ENCODE data around the gene RAX.

Gene RAX

GRCh38 chr18:59275406-59275949 lies 2.2 kb upstream of the RAX start:
- H3K27ac ChIP-seq = no peak overlapping the region
- ChIA-PET POLR2A (ENCODE audit: low non-redundant PET) (no interaction called here), CTCF (interaction anchor here (1.0 kb wide), 1 partner anchor 27 kb away, joined by 4 read pairs; no protein-coding TSS in a partner anchor)
- no peak for DNase-seq (ENCODE audit: low spot score)
- TF ChIP-seq CTCF (conservative IDR thresholded peaks at IDR 0.05; ENCODE audit: low read depth) = no peak

GRCh38 chr18:59274533-59274928 lies 1.3 kb upstream of the RAX start:
- ChIA-PET CTCF (interaction anchor here (1.0 to 2.3 kb wide), 2 partner anchors 26 kb away, joined by 4 to 7 read pairs; no protein-coding TSS in a partner anchor), POLR2A (ENCODE audit: low non-redundant PET) (no interaction called here)
- no peak for TF ChIP-seq CTCF (conservative IDR thresholded peaks at IDR 0.05; ENCODE audit: low read depth)
- no peak for DNase-seq (ENCODE audit: low spot score)
- H3K27ac ChIP-seq = no peak overlapping the region

GRCh38 chr18:59273759-59274532 lies 692 bp upstream of the RAX start:
- TF ChIP-seq CTCF (conservative IDR thresholded peaks at IDR 0.05; ENCODE audit: low read depth) = no peak
- ChIA-PET POLR2A (ENCODE audit: low non-redundant PET) (no interaction called here), CTCF (interaction anchor here (0.6 to 2.3 kb wide), 2 partner anchors 11 to 25 kb away, joined by 3 to 7 read pairs; no protein-coding TSS in a partner anchor)
- DNase-seq (ENCODE audit: low spot score) = no peak
- H3K27ac ChIP-seq = no peak overlapping the region

GRCh38 chr18:59272221-59272888 lies 899 bp downstream of the RAX start:
- DNase-seq (ENCODE audit: low spot score) = no peak
- ChIA-PET CTCF (interaction anchor here (0.5 to 2.3 kb wide), 4 partner anchors 23 to 230 kb away, joined by 3 to 7 read pairs (median 4); no protein-coding TSS in a partner anchor), POLR2A (ENCODE audit: low non-redundant PET) (no interaction called here)
- no peak overlapping the region for H3K27ac ChIP-seq
- TF ChIP-seq CTCF (conservative IDR thresholded peaks at IDR 0.05; ENCODE audit: low read depth) = no peak

DNA sequence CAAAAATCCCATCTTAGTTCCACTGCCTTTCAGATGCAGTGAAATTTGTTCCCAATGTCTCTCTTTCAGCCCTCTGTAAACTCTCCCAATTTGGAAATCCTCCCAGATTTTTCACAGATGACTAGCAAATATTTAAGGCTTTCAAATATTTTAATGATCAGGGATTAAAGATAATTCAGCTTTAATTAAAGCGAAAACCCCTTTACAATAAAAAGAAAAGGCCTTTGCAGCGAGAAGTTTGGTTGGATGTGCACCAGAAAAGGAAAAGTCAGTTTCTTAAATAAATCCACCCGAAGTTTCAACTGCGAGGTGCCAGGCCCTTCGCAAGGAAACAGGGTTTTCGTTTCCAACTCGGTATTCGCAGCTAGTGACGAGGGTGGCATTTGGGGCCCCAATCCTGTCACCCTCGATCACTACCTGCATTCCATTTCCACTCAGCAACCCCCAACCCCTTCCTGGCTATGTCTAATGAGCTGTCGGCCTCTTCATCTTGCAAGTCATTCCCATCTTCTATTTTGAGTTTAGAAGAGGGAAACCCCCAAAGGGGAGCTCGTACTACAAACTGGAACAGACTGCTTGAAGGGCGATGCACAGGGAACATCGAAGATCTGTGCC lies 1.5 kb downstream of the RAX start:
- ChIA-PET POLR2A (ENCODE audit: low non-redundant PET) (no interaction called here), CTCF (no interaction called here)
- DNase-seq (ENCODE audit: low spot score) = no peak
- H3K27ac ChIP-seq = no peak overlapping the region
- no peak for TF ChIP-seq CTCF (conservative IDR thresholded peaks at IDR 0.05; ENCODE audit: low read depth)

DNA sequence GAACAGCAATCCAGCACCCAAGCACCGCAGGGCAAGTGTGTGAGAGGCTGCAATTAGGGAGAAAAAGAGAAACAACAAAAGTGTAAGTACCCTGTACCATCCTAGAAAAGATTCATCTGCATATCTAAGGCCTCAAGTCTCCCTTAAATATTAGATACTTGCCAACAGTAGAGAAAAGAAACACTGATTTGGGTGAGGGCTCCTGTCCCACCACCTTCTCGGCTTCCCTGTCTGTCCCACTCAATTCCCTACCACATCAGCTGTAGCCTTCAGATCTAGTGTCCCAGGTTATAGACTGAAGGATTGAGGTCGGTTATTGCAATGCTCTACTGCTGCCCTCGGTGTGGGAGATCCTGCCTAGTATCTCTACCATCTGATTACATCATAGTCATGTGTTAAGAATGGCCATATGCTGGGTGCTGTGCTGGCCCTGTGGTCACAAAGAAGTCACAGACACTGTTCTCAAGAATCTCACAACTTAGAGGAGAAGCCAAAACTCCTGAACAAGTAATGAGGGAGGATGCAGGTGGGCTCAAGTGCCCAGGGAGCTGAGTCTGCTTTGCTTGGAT lies 2.5 kb downstream of the RAX start:
- H3K27ac ChIP-seq = no peak overlapping the region
- ChIA-PET POLR2A (ENCODE audit: low non-redundant PET) (no interaction called here), CTCF (interaction anchor here (0.5 kb wide), 1 partner anchor 22 kb away, joined by 3 read pairs; no protein-coding TSS in a partner anchor)
- TF ChIP-seq CTCF (conservative IDR thresholded peaks at IDR 0.05; ENCODE audit: low read depth) = no peak
- DNase-seq (ENCODE audit: low spot score) = no peak

Data from RWPE1 (cell line).